Smooth muscle cell (in vitro differentiated cells): ENCODE data around the gene DIP2A. TPM values are rescaled to one million over a fixed set of nuclear protein-coding genes. Genes with fewer than 3 reads are reported as not detected.

Source experiments
- DNase-seq: peaks from one replicate; lab custom pipeline; 2025; ENCODE audit not compliant: unreplicated experiment; lab: John Stamatoyannopoulos, UW
- H2AFZ ChIP-seq: fragments of 200-600 bp; sonication (generic); 2 replicates; pipeline ENCODE4 v1.6.0; 2016; ENCODE audit warnings: antibody characterized with exemption, low read depth, mild to moderate bottlenecking
- H3F3A ChIP-seq: fragments of 200-600 bp; sonication (generic); 2 replicates; pipeline ENCODE4 v1.6.0; 2017; ENCODE audit warnings: antibody characterized with exemption, low read depth
- H3K27ac ChIP-seq: fragments of 200-600 bp; sonication (generic); 2 replicates; pipeline ENCODE4 v1.5.1; 2016; ENCODE audit warnings: low read depth, mild to moderate bottlenecking
- H3K27me3 ChIP-seq: fragments of 200-600 bp; sonication (generic); 2 replicates; pipeline ENCODE4 v1.6.1; 2016; ENCODE audit warnings: low read depth, mild to moderate bottlenecking
- H3K36me3 ChIP-seq: fragments of 200-600 bp; sonication (generic); 2 replicates; pipeline ENCODE4 v1.5.1; 2016; ENCODE audit warnings: low read depth
- H3K4me1 ChIP-seq: fragments of 200-600 bp; sonication (generic); 2 replicates; pipeline ENCODE4 v1.5.1; 2016; ENCODE audit warnings: low read depth
- H3K4me2 ChIP-seq: fragments of 200-600 bp; sonication (generic); 2 replicates; pipeline ENCODE4 v1.6.0; 2016; ENCODE audit warnings: mild to moderate bottlenecking
- H3K4me3 ChIP-seq: fragments of 200-600 bp; sonication (generic); 2 replicates; pipeline ENCODE4 v1.5.1; 2016; ENCODE audit warnings: mild to moderate bottlenecking
- H3K79me2 ChIP-seq: fragments of 200-600 bp; sonication (generic); 2 replicates; pipeline ENCODE4 v1.6.0; 2016; ENCODE audit warnings: low read depth, mild to moderate bottlenecking
- H3K9ac ChIP-seq: fragments of 200-600 bp; sonication (generic); 2 replicates; pipeline ENCODE4 v1.6.0; 2016; ENCODE audit warnings: low read depth
- H3K9me3 ChIP-seq: fragments of 200-600 bp; sonication (generic); replicated peaks from 2 replicates; pipeline ENCODE4 v1.5.1; 2016; ENCODE audit warnings: low read depth
- H4K20me1 ChIP-seq: fragments of 200-600 bp; sonication (generic); 2 replicates; pipeline ENCODE4 v1.6.0; 2016; ENCODE audit warnings: low read depth
- WGBS: methylation state at CpG from one replicate; pipeline ENCODE4 v1.1.7; 2016; ENCODE audit warnings: low lambda C conversion rate; 5-methylcytosine and 5-hydroxymethylcytosine counted together
- polyA plus RNA-seq: library from polyadenylated mRNA; unstranded; fragments of >200 nt; fragmentation: Nextera tagmentation; extraction: Ambion mirVana; gene quantifications from 2 replicates; pipeline ENCODE4 v1.2.1, GENCODE V29; 2016
- total RNA-seq: library from RNA; depleted of rRNA; stranded (reverse); fragments of >200 nt; gene quantifications from 2 replicates; pipeline ENCODE4 v1.2.3, GENCODE V29; 2014
- TF ChIP-seq, protein P1 (sequence below): fragments of 200-600 bp; sonication (generic); IDR thresholded peaks from 2 replicates; pipeline ENCODE4 v1.5.1; 2017; ENCODE audit warnings: borderline replicate concordance, mild to moderate bottlenecking, antibody characterized with exemption; ENCODE audit not compliant: insufficient read depth, poor library complexity, severe bottlenecking

DIP2A gene
- total and polyA plus RNA-seq, 2 experiments from 2014 or later = 11.5 to 24.8 TPM

DNA sequence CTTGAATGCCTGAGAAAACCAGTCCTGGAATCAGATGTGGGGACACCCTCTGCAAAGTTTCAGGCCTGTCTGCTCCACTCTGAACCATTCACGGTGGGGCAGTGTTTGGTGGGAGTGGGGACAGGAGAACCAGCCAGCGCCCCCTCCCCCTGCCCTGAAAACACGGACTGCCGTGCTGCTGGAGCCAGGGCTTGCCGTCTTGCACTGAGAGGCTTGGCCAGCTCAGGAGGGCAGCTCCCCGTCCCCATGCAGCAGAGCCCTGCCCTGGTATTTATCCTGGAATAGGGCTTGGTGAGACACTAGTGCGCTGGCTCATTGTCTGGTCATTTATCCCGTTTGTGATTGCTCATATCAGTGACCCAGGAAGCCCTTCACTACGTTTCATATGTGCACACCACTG lies 142.3 kb downstream of the DIP2A start:
- Histone ChIP-seq H3K4me2 (no peak overlapping the region), H3K9ac (no peak overlapping the region), H3K4me3 (no peak overlapping the region), H2AFZ (no peak overlapping the region), H3K36me3 (no peaks in the 10 kb centered on the region), H3K27me3 (no peaks in the 10 kb centered on the region), H3K9me3 (no peaks in the 10 kb centered on the region), H3K79me2 (no peaks in the 10 kb centered on the region), H3K4me1 (peaks cover 18% of the 10 kb centered on the region), H4K20me1 (no peaks in the 10 kb centered on the region), H3K27ac (no peak overlapping the region), H3F3A (peaks cover 6% of the 10 kb centered on the region)
- no peak for DNase-seq
- TF ChIP-seq, protein P1, sequence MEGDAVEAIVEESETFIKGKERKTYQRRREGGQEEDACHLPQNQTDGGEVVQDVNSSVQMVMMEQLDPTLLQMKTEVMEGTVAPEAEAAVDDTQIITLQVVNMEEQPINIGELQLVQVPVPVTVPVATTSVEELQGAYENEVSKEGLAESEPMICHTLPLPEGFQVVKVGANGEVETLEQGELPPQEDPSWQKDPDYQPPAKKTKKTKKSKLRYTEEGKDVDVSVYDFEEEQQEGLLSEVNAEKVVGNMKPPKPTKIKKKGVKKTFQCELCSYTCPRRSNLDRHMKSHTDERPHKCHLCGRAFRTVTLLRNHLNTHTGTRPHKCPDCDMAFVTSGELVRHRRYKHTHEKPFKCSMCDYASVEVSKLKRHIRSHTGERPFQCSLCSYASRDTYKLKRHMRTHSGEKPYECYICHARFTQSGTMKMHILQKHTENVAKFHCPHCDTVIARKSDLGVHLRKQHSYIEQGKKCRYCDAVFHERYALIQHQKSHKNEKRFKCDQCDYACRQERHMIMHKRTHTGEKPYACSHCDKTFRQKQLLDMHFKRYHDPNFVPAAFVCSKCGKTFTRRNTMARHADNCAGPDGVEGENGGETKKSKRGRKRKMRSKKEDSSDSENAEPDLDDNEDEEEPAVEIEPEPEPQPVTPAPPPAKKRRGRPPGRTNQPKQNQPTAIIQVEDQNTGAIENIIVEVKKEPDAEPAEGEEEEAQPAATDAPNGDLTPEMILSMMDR = no peak
- WGBS = 67% methylated on average over 9 of the region's 9 CpGs

DNA sequence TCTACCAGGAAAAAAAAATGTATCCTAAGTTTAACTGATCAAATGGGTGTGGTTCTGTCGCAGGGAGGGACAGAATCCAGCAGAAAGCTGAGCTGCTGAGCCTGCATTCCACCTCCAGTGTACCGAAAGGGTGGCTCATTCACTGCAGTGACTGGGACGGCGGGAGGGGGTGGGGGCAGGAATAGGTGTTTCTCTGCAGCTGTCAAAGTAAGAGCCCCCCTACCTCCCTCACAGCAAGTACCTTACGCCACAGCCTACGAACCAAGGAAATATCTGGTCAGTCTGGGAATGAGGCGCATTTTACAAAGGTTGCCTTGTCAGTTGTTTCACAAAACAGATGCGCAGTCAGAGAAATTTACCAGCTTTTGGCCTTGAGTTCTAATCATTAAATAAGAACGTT lies 144.5 kb downstream of the DIP2A start:
- H3K4me3 ChIP-seq = no peak overlapping the region
- no peak overlapping the region for H2AFZ ChIP-seq
- H3K27me3 ChIP-seq = no peaks in the 10 kb centered on the region
- peaks cover 6% of the 10 kb centered on the region for H3F3A ChIP-seq
- no peaks in the 10 kb centered on the region for H3K9me3 ChIP-seq
- no peak for DNase-seq
- WGBS = 31% methylated on average over 9 of the region's 9 CpGs
- H3K4me1 ChIP-seq = peaks cover 18% of the 10 kb centered on the region
- H3K9ac ChIP-seq = no peak overlapping the region
- H3K27ac ChIP-seq = no peak overlapping the region
- no peaks in the 10 kb centered on the region for H3K36me3 ChIP-seq
- TF ChIP-seq, protein P1 = no peak
- H4K20me1 ChIP-seq = no peaks in the 10 kb centered on the region
- no peak overlapping the region for H3K4me2 ChIP-seq
- H3K79me2 ChIP-seq = no peaks in the 10 kb centered on the region

DNA sequence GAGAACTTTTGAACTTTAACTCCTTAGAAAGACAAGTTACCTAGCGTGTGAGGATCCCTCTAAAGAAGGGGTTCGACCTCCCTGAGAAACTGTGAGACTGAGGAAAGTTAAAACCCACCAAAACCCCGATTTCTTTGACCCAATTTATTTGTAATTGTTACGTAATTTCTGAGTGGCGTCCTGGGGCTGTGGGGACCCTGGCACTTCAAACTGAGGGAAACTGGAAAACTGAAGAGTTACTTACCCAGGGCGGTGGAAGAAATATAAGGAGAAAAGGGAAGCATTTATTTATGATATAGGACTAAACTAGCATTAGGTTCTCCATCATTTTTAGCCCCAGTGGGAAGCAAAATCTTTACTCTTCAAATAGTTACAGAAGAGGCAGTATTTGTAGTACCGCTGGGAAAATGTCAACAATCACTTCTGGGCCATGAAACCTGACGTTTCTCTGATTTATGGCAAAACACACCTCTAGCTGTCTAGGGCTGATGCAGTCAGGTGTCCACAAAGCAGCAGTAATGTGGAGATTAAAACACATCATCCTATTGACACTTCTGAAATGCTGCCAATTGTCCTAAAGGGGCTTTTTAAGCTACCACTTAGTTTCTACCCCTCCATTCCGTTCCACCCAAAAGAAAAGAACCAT lies 145.8 kb downstream of the DIP2A start:
- H3K9ac ChIP-seq = no peak overlapping the region
- no peak overlapping the region for H2AFZ ChIP-seq
- H3F3A ChIP-seq = no peaks in the 10 kb centered on the region
- TF ChIP-seq, protein P1 = no peak
- no peak overlapping the region for H3K4me2 ChIP-seq
- no peaks in the 10 kb centered on the region for H3K79me2 ChIP-seq
- H3K9me3 ChIP-seq = no peaks in the 10 kb centered on the region
- peaks cover 13% of the 10 kb centered on the region for H3K4me1 ChIP-seq
- H3K4me3 ChIP-seq = no peak overlapping the region
- DNase-seq = no peak
- no peaks in the 10 kb centered on the region for H3K36me3 ChIP-seq
- no peaks in the 10 kb centered on the region for H3K27me3 ChIP-seq
- H3K27ac ChIP-seq = no peak overlapping the region
- 83% methylated on average over 9 of the region's 9 CpGs for WGBS
- no peaks in the 10 kb centered on the region for H4K20me1 ChIP-seq
